GM23338 (cell line): ENCODE measurements around the gene LRP1-AS. TPM values are rescaled to one million over a fixed set of nuclear protein-coding genes. Genes with fewer than 3 reads are reported as not detected.

ENCODE experiments used
- ATAC-seq: fragments of 200-7000 bp; cut with Tn5 transposase; 3 replicates; pipeline ENCODE4 v1.9.1; 2020
- DNase-seq: peaks from one replicate; pipeline ENCODE4 v3.0.0-alpha.2; 2015; ENCODE audit warnings: low spot score
- H2AFZ ChIP-seq: fragments of 200-600 bp; sonication (generic); 2 replicates; pipeline ENCODE4 v1.8.0; 2016; ENCODE audit warnings: antibody characterized with exemption, mild to moderate bottlenecking, moderate library complexity
- H3F3A ChIP-seq: fragments of 200-600 bp; sonication (generic); replicated peaks from 2 replicates; pipeline ENCODE4 v1.8.0; 2017; ENCODE audit warnings: antibody characterized with exemption, mixed run types, low read depth
- H3K27ac ChIP-seq: fragments of 200-600 bp; sonication (generic); 2 replicates; pipeline ENCODE4 v1.6.1; 2016; ENCODE audit warnings: low read depth
- H3K27me3 ChIP-seq: fragments of 200-600 bp; sonication (generic); 2 replicates; pipeline ENCODE4 v1.8.0; 2016; ENCODE audit warnings: mild to moderate bottlenecking, mixed run types, moderate library complexity; ENCODE audit not compliant: insufficient read depth
- H3K36me3 ChIP-seq: fragments of 200-600 bp; sonication (generic); 2 replicates; pipeline ENCODE4 v1.8.0; 2016; ENCODE audit warnings: mild to moderate bottlenecking; ENCODE audit not compliant: insufficient read depth
- H3K4me1 ChIP-seq: fragments of 200-600 bp; sonication (generic); 2 replicates; pipeline ENCODE4 v1.8.0; 2016; ENCODE audit warnings: mild to moderate bottlenecking, moderate library complexity; ENCODE audit not compliant: insufficient read depth
- H3K4me2 ChIP-seq: fragments of 200-600 bp; sonication (generic); 2 replicates; pipeline ENCODE4 v1.7.1; 2017; ENCODE audit warnings: mixed run types
- H3K4me3 ChIP-seq: fragments of 200-600 bp; sonication (generic); 2 replicates; pipeline ENCODE4 v1.6.1; 2016; ENCODE audit warnings: mixed run types
- H3K79me2 ChIP-seq: fragments of 200-600 bp; sonication (generic); replicated peaks from 2 replicates; pipeline ENCODE4 v1.8.0; 2017; ENCODE audit warnings: mild to moderate bottlenecking; ENCODE audit not compliant: insufficient read depth
- H3K9me2 ChIP-seq: fragments of 200-600 bp; sonication (generic); 2 replicates; pipeline ENCODE4 v1.8.0; 2017; ENCODE audit not compliant: insufficient read depth
- H4K20me1 ChIP-seq: fragments of 200-600 bp; sonication (generic); replicated peaks from 2 replicates; pipeline ENCODE4 v1.8.0; 2017; ENCODE audit warnings: mild to moderate bottlenecking; ENCODE audit not compliant: insufficient read depth
- H3K27ac Mint-ChIP-seq: 2 replicates; pipeline ENCODE4 v1.8.0; 2020; ENCODE audit warnings: inconsistent platforms, mild to moderate bottlenecking, moderate library complexity, mixed read lengths
- H3K27me3 Mint-ChIP-seq: 3 replicates; pipeline ENCODE4 v1.8.0; 2022; ENCODE audit warnings: low read depth, mild to moderate bottlenecking, moderate library complexity, mixed read lengths, inconsistent platforms; ENCODE audit not compliant: insufficient read depth, poor library complexity
- H3K36me3 Mint-ChIP-seq: 3 replicates; pipeline ENCODE4 v1.8.0; 2021; ENCODE audit warnings: low read depth, mild to moderate bottlenecking, inconsistent platforms, moderate library complexity, mixed read lengths
- H3K4me1 Mint-ChIP-seq: 3 replicates; pipeline ENCODE4 v1.8.0; 2020; ENCODE audit warnings: mild to moderate bottlenecking, inconsistent platforms, mixed read lengths
- H3K4me3 Mint-ChIP-seq: 3 replicates; pipeline ENCODE4 v1.8.0; 2021; ENCODE audit warnings: moderate library complexity, mild to moderate bottlenecking, inconsistent platforms, mixed read lengths
- H3K9me3 Mint-ChIP-seq: 3 replicates; pipeline ENCODE4 v1.8.0; 2020; ENCODE audit warnings: moderate library complexity, mild to moderate bottlenecking, inconsistent platforms, mixed read lengths
- CREB1 ChIP-seq: fragments of 250-450 bp; sonication (Bioruptor Pico); IDR thresholded peaks from 2 replicates; pipeline ENCODE4 v1.5.0; 2020; ENCODE audit warnings: low read depth, mild to moderate bottlenecking, moderate library complexity
- CTCF ChIP-seq, 2 experiments: fragments of 200-600 bp in 1 of 2; sonication (generic) in 1 of 2; conservative IDR thresholded peaks; 2 replicates each; pipeline versions ENCODE4 v1.5.1 to v1.6.1; 2016 to 2017; ENCODE audit warnings: antibody characterized with exemption in 2 of 2, low read depth in 2 of 2, mild to moderate bottlenecking in 2 of 2, moderate library complexity in 1 of 2
- ETS1 ChIP-seq: IDR thresholded peaks from 2 replicates; pipeline ENCODE4 v1.6.1; 2016; ENCODE audit warnings: antibody characterized with exemption
- EZH2 ChIP-seq: fragments of 200-600 bp; sonication (generic); IDR thresholded peaks from one replicate; pipeline ENCODE4 v1.8.0; 2017; ENCODE audit warnings: antibody characterized with exemption, mild to moderate bottlenecking, low read depth; ENCODE audit not compliant: unreplicated experiment
- EZH2phosphoT487 ChIP-seq: fragments of 200-600 bp; sonication (generic); IDR thresholded peaks from one replicate; pipeline ENCODE4 v1.8.1; 2018; ENCODE audit warnings: antibody characterized with exemption; ENCODE audit not compliant: unreplicated experiment
- JUNB ChIP-seq: IDR thresholded peaks from one replicate; pipeline ENCODE4 v1.6.1; 2016; ENCODE audit warnings: antibody characterized with exemption; ENCODE audit not compliant: unreplicated experiment
- REST ChIP-seq: IDR thresholded peaks from one replicate; pipeline ENCODE4 v1.6.1; 2018; ENCODE audit warnings: antibody characterized with exemption; ENCODE audit not compliant: unreplicated experiment
- STAT1 ChIP-seq: IDR thresholded peaks from one replicate; pipeline ENCODE4 v1.6.1; 2016; ENCODE audit warnings: antibody characterized with exemption; ENCODE audit not compliant: unreplicated experiment
- ZNF114 ChIP-seq: fragments of 250-450 bp; sonication (Bioruptor Pico); IDR thresholded peaks from 2 replicates; pipeline ENCODE4 v1.5.0; 2020; ENCODE audit warnings: mild to moderate bottlenecking, moderate library complexity
- ZNF462 ChIP-seq: fragments of 250-450 bp; sonication (Bioruptor Pico); IDR thresholded peaks from 2 replicates; pipeline ENCODE4 v1.5.0; 2020; ENCODE audit warnings: mild to moderate bottlenecking, moderate library complexity
- polyA plus RNA-seq: library from polyadenylated mRNA; unstranded; fragments of >200 nt; fragmentation: Nextera tagmentation; extraction: Ambion mirVana; gene quantifications from 2 replicates; pipeline ENCODE4 v1.2.1, GENCODE V29; 2016
- total RNA-seq: library from RNA; depleted of rRNA; stranded (reverse); fragments of >200 nt; shearing (Covaris generic); gene quantifications from 2 replicates; pipeline ENCODE4 v1.2.3, GENCODE V29; 2014

LRP1-AS gene
- total and polyA plus RNA-seq, 2 experiments from 2014 or later: 0.86 TPM; not detected in 1

- DNase-seq (peak; percentile 30), ATAC-seq (no peak)
- Mint-ChIP-seq H3K4me3 (peak overlapping the region; percentile 86), H3K4me1 (peaks cover 70% of the 10 kb centered on the region), H3K36me3 (peaks cover 22% of the 10 kb centered on the region), H3K9me3 (no peaks in the 10 kb centered on the region), H3K27ac (peak overlapping the region; percentile 37; the same call in 1 of the 2 replicates), H3K27me3 (peaks cover 40% of the 10 kb centered on the region)
- Histone ChIP-seq H2AFZ (no peak overlapping the region), H3K27ac (peak overlapping the region; percentile 93), H3K36me3 (peaks cover 3% of the 10 kb centered on the region; the same call in 1 of the 2 replicates), H3K79me2 (peaks cover 81% of the 10 kb centered on the region), H3K4me2 (peak overlapping the region; percentile 93), H3K9me2 (no peaks in the 10 kb centered on the region), H3K4me1 (peaks cover 60% of the 10 kb centered on the region), H3K4me3 (peak overlapping the region; percentile 98), H3K27me3 (no peaks in the 10 kb centered on the region), H4K20me1 (peaks cover 39% of the 10 kb centered on the region), H3F3A (peaks cover 18% of the 10 kb centered on the region; the same call in 1 of the 2 replicates)
- no peak for TF ChIP-seq ZNF462
- TF ChIP-seq EZH2: no peak
- TF ChIP-seq STAT1: no peak
- no peak for TF ChIP-seq EZH2phosphoT487
- no peak for TF ChIP-seq ZNF114
- no peak for TF ChIP-seq JUNB
- TF ChIP-seq CREB1 (CRISPR knock-in tag): no peak
- no peak for TF ChIP-seq REST
- TF ChIP-seq CTCF (conservative IDR thresholded peaks at IDR 0.05; ENCODE audit: low read depth in 2 of 2): no peak
- no peak for TF ChIP-seq ETS1
These were observed 15.3 kb downstream of the LRP1-AS start for GRCh38 chr12:57131896-57132744.
